K562 (cell line): Measurements from ENCODE around the gene RAB6A. TPM values are rescaled to one million over a fixed set of nuclear protein-coding genes. Genes with fewer than 3 reads are reported as not detected.

Experiments used
- ATAC-seq: fragments of 200-7000 bp; cut with Tn5 transposase; 3 replicates; pipeline ENCODE4 v1.9.1; 2020; ENCODE audit warnings: moderate library complexity
- BruUV-seq: library from RNA; stranded (reverse); fragments of 400-500 nt; replicated peaks from 2 replicates; lab custom pipeline; 2021; lab: Mats Ljungman, UMichigan
- CTCF ChIA-PET: fragments of 300-600 bp; formaldehyde crosslinking; extraction: SDS; loops from one replicate; lab custom pipeline; 2021; ENCODE audit warnings: low intra/inter-chr PET ratio; lab: Yijun Ruan, JAX
- POLR2A ChIA-PET: fragments of 300-600, 350-650 bp; sonication (Branson Sonifier 250); formaldehyde crosslinking; extraction: SDS; loops from one replicate; lab custom pipeline; 2021; ENCODE audit warnings: antibody characterized with exemption, inconsistent platforms; lab: Yijun Ruan, JAX
- DNase-seq, 4 experiments: peaks; one replicate each; pipeline versions ENCODE4 v3.0.0 to v3.0.0-alpha.2; 2011 to 2018; ENCODE audit warnings: low spot score in 3 of 4, mixed read lengths in 3 of 4; ENCODE audit errors: extremely low read depth in 1 of 4
- FAIRE-seq: peaks from 2 replicates; lab custom pipeline; 2011; peaks lifted over from hg19 to GRCh38; lab: Jason Lieb, UNC
- H2AFZ ChIP-seq: 2 replicates; pipeline ENCODE4 v1.6.0; 2011; ENCODE audit warnings: low read depth, low read length, control low read depth, inconsistent platforms
- H3K27ac ChIP-seq: fragments of 200-600 bp; 3 replicates; pipeline ENCODE4 v1.8.0; 2011; ENCODE audit warnings: low read depth, mild to moderate bottlenecking, control low read depth, inconsistent platforms, low read length, moderate library complexity, mixed read lengths; ENCODE audit errors: extremely low read depth
- H3K27me3 ChIP-seq, 2 experiments: fragments of 300-600 bp in 1 of 2; 2 replicates in 1 of 2; 3 replicates in 1 of 2; pipeline versions ENCODE4 v1.6.0 to v1.8.0; 2011; ENCODE audit warnings: inconsistent platforms in 2 of 2, low read length in 2 of 2, mild to moderate bottlenecking in 1 of 2, mixed read lengths in 1 of 2, moderate library complexity in 1 of 2; ENCODE audit not compliant: control insufficient read depth in 2 of 2, insufficient read depth in 2 of 2
- H3K36me3 ChIP-seq: fragments of 300-600 bp; 3 replicates; pipeline ENCODE4 v1.8.0; 2011; ENCODE audit warnings: mild to moderate bottlenecking, low read length, inconsistent platforms; ENCODE audit not compliant: control insufficient read depth, insufficient read depth
- H3K4me1 ChIP-seq, 2 experiments: fragments of 200-600 bp in 1 of 2; replicated peaks in 1 of 2; 2 replicates in 1 of 2; 3 replicates in 1 of 2; pipeline versions ENCODE4 v1.5.1 to v1.8.0; 2011; ENCODE audit warnings: inconsistent platforms in 2 of 2, low read length in 2 of 2, mild to moderate bottlenecking in 1 of 2, mixed read lengths in 1 of 2, moderate library complexity in 1 of 2; ENCODE audit not compliant: control insufficient read depth in 2 of 2, insufficient read depth in 2 of 2
- H3K4me2 ChIP-seq: 2 replicates; pipeline ENCODE4 v1.6.1; 2011; ENCODE audit warnings: low read length, control low read depth, inconsistent platforms, mixed read lengths; ENCODE audit not compliant: insufficient read depth
- H3K4me3 ChIP-seq: fragments of 200-600 bp; sonication (generic), shearing (Covaris generic); 2 replicates; pipeline ENCODE4 v1.5.1; 2016; ENCODE audit warnings: control low read depth, inconsistent platforms
- H3K79me2 ChIP-seq: fragments of 200-600 bp; 3 replicates; pipeline ENCODE4 v1.8.0; 2011; ENCODE audit warnings: low read length, inconsistent platforms; ENCODE audit not compliant: control insufficient read depth, insufficient read depth
- H3K9ac ChIP-seq, 2 experiments: 2 replicates each; pipeline versions ENCODE4 v1.6.0 to v1.6.1; 2011; ENCODE audit warnings: low read depth in 2 of 2, low read length in 2 of 2, control low read depth in 1 of 2, inconsistent platforms in 1 of 2, mild to moderate bottlenecking in 1 of 2, mixed read lengths in 1 of 2; ENCODE audit not compliant: insufficient read depth in 1 of 2
- H3K9me1 ChIP-seq: one replicate; pipeline ENCODE4 v1.6.0; 2011; ENCODE audit warnings: inconsistent platforms, mild to moderate bottlenecking, low read length, moderate library complexity; ENCODE audit not compliant: control insufficient read depth, insufficient read depth
- H3K9me3 ChIP-seq: replicated peaks from 2 replicates; pipeline ENCODE4 v1.5.1; 2011; ENCODE audit warnings: low read depth, low read length, inconsistent platforms; ENCODE audit not compliant: control insufficient read depth, insufficient read depth
- H4K20me1 ChIP-seq: replicated peaks from 2 replicates; pipeline ENCODE4 v1.6.1; 2011; ENCODE audit warnings: low read length, inconsistent platforms, mixed read lengths; ENCODE audit not compliant: control insufficient read depth, insufficient read depth
- CBFA2T2 ChIP-seq: fragments of 450-650 bp; conservative IDR thresholded peaks from 2 replicates; pipeline ENCODE4 v1.6.1; 2017; ENCODE audit warnings: mild to moderate bottlenecking
- CBFB ChIP-seq: sonication (generic); formaldehyde crosslinking; IDR thresholded peaks from 2 replicates; pipeline ENCODE4 v1.4.0; 2020; ENCODE audit warnings: mild to moderate bottlenecking, missing genetic modification reagents
- CREB1 ChIP-seq, 2 experiments: sonication (generic) in 1 of 2; formaldehyde crosslinking in 1 of 2; IDR thresholded peaks; 2 replicates each; pipeline versions ENCODE4 v1.6.1 to v1.8.0; 2012 to 2022; ENCODE audit warnings: inconsistent platforms in 1 of 2, mild to moderate bottlenecking in 1 of 2, missing genetic modification reagents in 1 of 2, moderate library complexity in 1 of 2
- SIX5 ChIP-seq, 2 experiments: IDR thresholded peaks; 2 replicates each; pipeline ENCODE4 v1.6.1; 2011; ENCODE audit warnings: low read length in 2 of 2, borderline replicate concordance in 1 of 2, low read depth in 1 of 2, mild to moderate bottlenecking in 1 of 2, moderate library complexity in 1 of 2; ENCODE audit not compliant: insufficient read depth in 1 of 2
- ZNF143 ChIP-seq: sonication (generic); formaldehyde crosslinking; IDR thresholded peaks from 2 replicates; pipeline ENCODE4 v1.9.0; 2022; ENCODE audit warnings: mild to moderate bottlenecking, missing genetic modification reagents
- ZNF24 ChIP-seq: fragments of 450-650 bp; IDR thresholded peaks from 2 replicates; pipeline ENCODE4 v1.6.1; 2016
- ZNF507 ChIP-seq: conservative IDR thresholded peaks from 2 replicates; pipeline ENCODE4 v1.6.1; 2017; ENCODE audit warnings: missing genetic modification characterization, missing compliant biosample characterization
- WGBS: fragments of 100-300 bp; shearing (Covaris generic); methylation state at CpG from one replicate; pipeline ENCODE4 v1.1.6; 2016; ENCODE audit warnings: low coverage, mixed read lengths; ENCODE audit not compliant: insufficient coverage; ENCODE audit errors: missing lambda C conversion rate; 5-methylcytosine and 5-hydroxymethylcytosine counted together
- in situ Hi-C: fragments of 300-500 bp; cut with MboI; formaldehyde crosslinking; loops from 4 replicates; pipeline ENCODE4 v1.15.0; 2018; ENCODE audit warnings: inconsistent platforms, mixed read lengths
- intact Hi-C: fragments of 100-400 bp; cut with micrococcal nuclease; formaldehyde crosslinking; loops from 2 replicates; pipeline ENCODE4 v1.14.2; 2022
- polyA plus RNA-seq, 8 experiments: library from polyadenylated mRNA; depleted of rRNA in 4 of 8; stranded (reverse) in 5 of 8; unstranded in 3 of 8; fragments of >200 nt; fragmentation: Nextera tagmentation in 2 of 8; fragmentation: Illumina TruSeq in 1 of 8; extraction: Ambion mirVana in 2 of 8; extraction: Trizol in 1 of 8; gene quantifications; 2 replicates each; pipeline versions ENCODE4 v1.2.1 to v1.2.3, GENCODE V29; 2011 to 2014; ENCODE audit warnings: inconsistent platforms in 1 of 8, missing spikeins in 1 of 8
- total RNA-seq, 7 experiments: library from RNA; depleted of rRNA in 6 of 7; stranded (reverse); fragments of >200 nt in 6 of 7; fragmentation: Illumina TruSeq in 2 of 7; extraction: Trizol in 2 of 7; gene quantifications; 2 replicates each; pipeline versions ENCODE4 v1.2.1 to v1.2.3, GENCODE V29; 2011 to 2021; ENCODE audit warnings: low replicate concordance in 1 of 7
- TF ChIP-seq, protein P1 (sequence below): fragments of 250-450 bp; sonication (Bioruptor Pico); IDR thresholded peaks from 2 replicates; pipeline ENCODE4 v1.8.0; 2021; ENCODE audit warnings: borderline replicate concordance, mild to moderate bottlenecking, moderate library complexity; ENCODE audit not compliant: poor library complexity, severe bottlenecking
- TF ChIP-seq, protein P2 (sequence below): fragments of 200-800 bp; sonication (Bioruptor generic); IDR thresholded peaks from 2 replicates; pipeline ENCODE4 v1.6.1; 2017; ENCODE audit warnings: missing genetic modification characterization, missing compliant biosample characterization
- TF ChIP-seq, protein P3 (sequence below): sonication (generic); formaldehyde crosslinking; IDR thresholded peaks from 2 replicates; pipeline ENCODE4 v1.8.1; 2023; ENCODE audit warnings: mild to moderate bottlenecking, missing genetic modification reagents, moderate library complexity
- TF ChIP-seq, protein P4 (sequence below), 2 experiments: fragments of 450-650 bp; IDR thresholded peaks; 2 replicates each; pipeline ENCODE4 v1.6.1; 2018; ENCODE audit warnings: mild to moderate bottlenecking in 2 of 2, low read depth in 1 of 2; ENCODE audit not compliant: partially characterized antibody in 2 of 2

Gene RAB6A
- total and polyA plus RNA-seq, 9 of the 15 experiments (the other 6 are each of a cell fraction or from before 2014, with no cell fraction given): 14.0 to 95.3 (median 45.4) TPM

DNA sequence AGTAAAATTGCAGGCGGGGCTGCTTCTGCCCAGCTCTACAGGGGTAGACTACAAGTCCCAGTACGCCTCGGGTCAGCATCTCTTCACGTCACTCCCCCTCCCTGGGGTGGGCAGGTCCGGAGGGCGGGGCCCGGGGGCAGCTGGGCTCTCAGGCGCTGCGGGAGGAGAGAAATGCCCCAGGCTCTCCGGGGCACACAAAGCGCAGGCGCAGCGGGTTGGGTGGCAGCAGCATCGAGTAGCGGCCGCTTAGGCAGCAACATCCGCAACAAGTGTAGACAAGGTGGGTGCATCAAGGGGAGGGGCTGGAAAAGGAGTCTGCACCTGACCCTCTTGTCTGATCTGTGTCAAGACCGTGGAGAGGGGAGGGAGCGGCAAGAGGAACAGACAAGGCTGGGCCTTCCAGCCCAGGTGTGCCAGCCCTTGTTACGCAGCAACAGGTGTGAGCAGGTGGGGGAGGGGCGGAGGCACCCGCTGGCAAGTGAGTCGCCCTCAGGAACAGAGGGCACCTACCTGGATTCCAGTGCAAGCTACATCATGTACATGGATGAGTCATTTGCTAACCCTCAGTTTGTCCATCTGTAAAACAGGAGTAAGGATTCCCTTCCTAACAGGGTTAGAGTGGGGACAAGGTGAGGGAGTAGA is 113.3 kb downstream of the RAB6A start:
- no peaks in the 10 kb centered on the region for H3K9me1 ChIP-seq
- no peaks in the 10 kb centered on the region for H3K36me3 ChIP-seq
- in situ Hi-C loops (no loop called here), intact Hi-C loops (no loop called here)
- BruUV-seq: no TSS peak
- H3K4me3 ChIP-seq: no peak overlapping the region
- H3K4me1 ChIP-seq: peaks cover 0 to 15% of the 10 kb centered on the region in 2 experiments; a peak in 3 of 5 replicates
- H3K4me2 ChIP-seq: peak overlapping the region; percentile 40
- H4K20me1 ChIP-seq: no peaks in the 10 kb centered on the region
- no peak overlapping the region for H2AFZ ChIP-seq
- 17% methylated on average over 10 of the region's 23 CpGs for WGBS
- H3K79me2 ChIP-seq: no peaks in the 10 kb centered on the region
- ChIA-PET CTCF (no interaction called here), POLR2A (interaction anchor here (0.6 to 1.7 kb wide), 6 partner anchors 10 to 83 kb away, joined by 3 to 9 read pairs (median 3); no protein-coding TSS in a partner anchor)
- FAIRE-seq (peak; percentile 80), ATAC-seq (peak; percentile 98), DNase-seq (peak; percentile 74 to 92 (median 88))
- peak overlapping the region in 1 of 2 experiments; percentile 14; a peak in 1 of 4 replicates for H3K9ac ChIP-seq
- H3K9me3 ChIP-seq: no peaks in the 10 kb centered on the region
- peaks cover 35 to 65% of the 10 kb centered on the region in 2 experiments for H3K27me3 ChIP-seq
- H3K27ac ChIP-seq: no peak overlapping the region
- TF ChIP-seq ZNF24 (no peak), ZNF507 (tag) (no peak), CBFA2T2 (no peak), ZNF143 (CRISPR knock-in tag) (peak; percentile 73), CBFB (CRISPR knock-in tag) (0 out of 2 replicates have a peak, but pooled peaks have one; percentile 45), SIX5 (IDR thresholded peaks at IDR 0.05; ENCODE audit: borderline replicate concordance in 1 of 2, insufficient read depth in 1 of 2, low read depth in 1 of 2, low read length in 2 of 2) (peak; percentile 48 to 56; a peak in 3 of 4 replicates), CREB1 (IDR thresholded peaks at IDR 0.05) (peak; percentile 85), CREB1 (CRISPR knock-in tag; IDR thresholded peaks at IDR 0.05) (peak; percentile 70)
- TF ChIP-seq, protein P1, sequence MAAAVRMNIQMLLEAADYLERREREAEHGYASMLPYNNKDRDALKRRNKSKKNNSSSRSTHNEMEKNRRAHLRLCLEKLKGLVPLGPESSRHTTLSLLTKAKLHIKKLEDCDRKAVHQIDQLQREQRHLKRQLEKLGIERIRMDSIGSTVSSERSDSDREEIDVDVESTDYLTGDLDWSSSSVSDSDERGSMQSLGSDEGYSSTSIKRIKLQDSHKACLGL (CRISPR knock-in tag): no peak
- TF ChIP-seq, protein P2, sequence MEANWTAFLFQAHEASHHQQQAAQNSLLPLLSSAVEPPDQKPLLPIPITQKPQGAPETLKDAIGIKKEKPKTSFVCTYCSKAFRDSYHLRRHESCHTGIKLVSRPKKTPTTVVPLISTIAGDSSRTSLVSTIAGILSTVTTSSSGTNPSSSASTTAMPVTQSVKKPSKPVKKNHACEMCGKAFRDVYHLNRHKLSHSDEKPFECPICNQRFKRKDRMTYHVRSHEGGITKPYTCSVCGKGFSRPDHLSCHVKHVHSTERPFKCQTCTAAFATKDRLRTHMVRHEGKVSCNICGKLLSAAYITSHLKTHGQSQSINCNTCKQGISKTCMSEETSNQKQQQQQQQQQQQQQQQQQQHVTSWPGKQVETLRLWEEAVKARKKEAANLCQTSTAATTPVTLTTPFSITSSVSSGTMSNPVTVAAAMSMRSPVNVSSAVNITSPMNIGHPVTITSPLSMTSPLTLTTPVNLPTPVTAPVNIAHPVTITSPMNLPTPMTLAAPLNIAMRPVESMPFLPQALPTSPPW (CRISPR knock-in tag): peak; percentile 86
- TF ChIP-seq, protein P3, sequence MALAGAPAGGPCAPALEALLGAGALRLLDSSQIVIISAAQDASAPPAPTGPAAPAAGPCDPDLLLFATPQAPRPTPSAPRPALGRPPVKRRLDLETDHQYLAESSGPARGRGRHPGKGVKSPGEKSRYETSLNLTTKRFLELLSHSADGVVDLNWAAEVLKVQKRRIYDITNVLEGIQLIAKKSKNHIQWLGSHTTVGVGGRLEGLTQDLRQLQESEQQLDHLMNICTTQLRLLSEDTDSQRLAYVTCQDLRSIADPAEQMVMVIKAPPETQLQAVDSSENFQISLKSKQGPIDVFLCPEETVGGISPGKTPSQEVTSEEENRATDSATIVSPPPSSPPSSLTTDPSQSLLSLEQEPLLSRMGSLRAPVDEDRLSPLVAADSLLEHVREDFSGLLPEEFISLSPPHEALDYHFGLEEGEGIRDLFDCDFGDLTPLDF (CRISPR knock-in tag): no peak
- TF ChIP-seq, protein P4, sequence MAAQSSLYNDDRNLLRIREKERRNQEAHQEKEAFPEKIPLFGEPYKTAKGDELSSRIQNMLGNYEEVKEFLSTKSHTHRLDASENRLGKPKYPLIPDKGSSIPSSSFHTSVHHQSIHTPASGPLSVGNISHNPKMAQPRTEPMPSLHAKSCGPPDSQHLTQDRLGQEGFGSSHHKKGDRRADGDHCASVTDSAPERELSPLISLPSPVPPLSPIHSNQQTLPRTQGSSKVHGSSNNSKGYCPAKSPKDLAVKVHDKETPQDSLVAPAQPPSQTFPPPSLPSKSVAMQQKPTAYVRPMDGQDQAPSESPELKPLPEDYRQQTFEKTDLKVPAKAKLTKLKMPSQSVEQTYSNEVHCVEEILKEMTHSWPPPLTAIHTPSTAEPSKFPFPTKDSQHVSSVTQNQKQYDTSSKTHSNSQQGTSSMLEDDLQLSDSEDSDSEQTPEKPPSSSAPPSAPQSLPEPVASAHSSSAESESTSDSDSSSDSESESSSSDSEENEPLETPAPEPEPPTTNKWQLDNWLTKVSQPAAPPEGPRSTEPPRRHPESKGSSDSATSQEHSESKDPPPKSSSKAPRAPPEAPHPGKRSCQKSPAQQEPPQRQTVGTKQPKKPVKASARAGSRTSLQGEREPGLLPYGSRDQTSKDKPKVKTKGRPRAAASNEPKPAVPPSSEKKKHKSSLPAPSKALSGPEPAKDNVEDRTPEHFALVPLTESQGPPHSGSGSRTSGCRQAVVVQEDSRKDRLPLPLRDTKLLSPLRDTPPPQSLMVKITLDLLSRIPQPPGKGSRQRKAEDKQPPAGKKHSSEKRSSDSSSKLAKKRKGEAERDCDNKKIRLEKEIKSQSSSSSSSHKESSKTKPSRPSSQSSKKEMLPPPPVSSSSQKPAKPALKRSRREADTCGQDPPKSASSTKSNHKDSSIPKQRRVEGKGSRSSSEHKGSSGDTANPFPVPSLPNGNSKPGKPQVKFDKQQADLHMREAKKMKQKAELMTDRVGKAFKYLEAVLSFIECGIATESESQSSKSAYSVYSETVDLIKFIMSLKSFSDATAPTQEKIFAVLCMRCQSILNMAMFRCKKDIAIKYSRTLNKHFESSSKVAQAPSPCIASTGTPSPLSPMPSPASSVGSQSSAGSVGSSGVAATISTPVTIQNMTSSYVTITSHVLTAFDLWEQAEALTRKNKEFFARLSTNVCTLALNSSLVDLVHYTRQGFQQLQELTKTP (IDR thresholded peaks at IDR 0.05; ENCODE audit: low read depth in 1 of 2, partially characterized antibody in 2 of 2): peak in 1 of 2 experiments; percentile 28
